Stomach smooth muscle (tissue), 2 donors: Measurements from ENCODE around the gene LRRC40.
"Not testable (repeated sequence)": the region's sequence is repeated elsewhere in the genome, so short reads cannot be mapped to it uniquely, and the experiment has no call there.

ENCODE experiments used
- H3K27ac ChIP-seq: one replicate; pipeline ENCODE4 v1.7.0; 2013; ENCODE audit warnings: mild to moderate bottlenecking, low read length, inconsistent platforms
- H3K27me3 ChIP-seq, 2 donors: one replicate each; pipeline ENCODE4 v1.7.0; 2013; ENCODE audit warnings: low read length in 2 of 2; ENCODE audit not compliant: insufficient read depth in 2 of 2, control insufficient read depth in 1 of 2
- H3K36me3 ChIP-seq, 2 donors: one replicate each; pipeline ENCODE4 v1.7.0; 2013; ENCODE audit warnings: low read length in 2 of 2; ENCODE audit not compliant: control insufficient read depth in 2 of 2, insufficient read depth in 2 of 2
- H3K4me1 ChIP-seq: one replicate; pipeline ENCODE4 v1.7.0; 2013; ENCODE audit warnings: low read length; ENCODE audit not compliant: control insufficient read depth, insufficient read depth
- H3K4me3 ChIP-seq, 2 donors: one replicate each; pipeline ENCODE4 v1.7.0; 2013; ENCODE audit warnings: low read length in 2 of 2
- H3K9ac ChIP-seq, 2 donors: one replicate each; pipeline ENCODE4 v1.7.0; 2013; ENCODE audit warnings: low read length in 2 of 2, mild to moderate bottlenecking in 1 of 2
- H3K9me3 ChIP-seq, 2 donors: one replicate each; pipeline ENCODE4 v1.7.0; 2013; ENCODE audit warnings: low read length in 2 of 2; ENCODE audit not compliant: control insufficient read depth in 2 of 2
- donor health status: healthy.
- donor health status: Pancreatic carcinoma.

Gene LRRC40

GRCh38 chr1:70221238-70222121 is 16.1 kb upstream of the LRRC40 start, which contains the start of gene SRSF11:
TSS of gene SRSF11 (plus strand) at chr1:70221380. CDS start at chr1:70221637, 257 bp downstream.
- Histone ChIP-seq H3K27me3 (no peaks in the 10 kb centered on the region), H3K9ac (peak within 1 kb of the TSS; percentile 94 to 97), H3K27ac (peak within 1 kb of the TSS; percentile 83), H3K4me1 (peaks cover 9% of the 10 kb centered on the region), H3K9me3 (no peaks in the 10 kb centered on the region), H3K36me3 (peaks cover 3 to 5% of the 10 kb centered on the region in 2 donors), H3K4me3 (peak within 1 kb of the TSS; percentile 79 to 84)

GRCh38 chr1:70220517-70221237 is 15.3 kb upstream of the LRRC40 start:
- H3K27ac ChIP-seq: peak overlapping the region; percentile 83
- peaks cover 9% of the 10 kb centered on the region for H3K4me1 ChIP-seq
- H3K9me3 ChIP-seq: no peaks in the 10 kb centered on the region
- H3K4me3 ChIP-seq: peak overlapping the region; percentile 79 to 84
- H3K9ac ChIP-seq: peak overlapping the region; percentile 62 to 72
- no peaks in the 10 kb centered on the region for H3K27me3 ChIP-seq
- peaks cover 3 to 6% of the 10 kb centered on the region in 2 donors for H3K36me3 ChIP-seq

GRCh38 chr1:70220015-70220414 is 14.6 kb upstream of the LRRC40 start:
- Histone ChIP-seq H3K4me3 (no peak overlapping the region), H3K27me3 (no peaks in the 10 kb centered on the region), H3K27ac (no peak overlapping the region), H3K9ac (no peak overlapping the region), H3K9me3 (no peaks in the 10 kb centered on the region), H3K4me1 (peaks cover 9% of the 10 kb centered on the region), H3K36me3 (peaks cover 0 to 7% of the 10 kb centered on the region in 2 donors)

GRCh38 chr1:70211541-70211940 is 6.2 kb upstream of the LRRC40 start:
- H3K4me3 ChIP-seq: no peak overlapping the region
- H3K4me1 ChIP-seq: peaks cover 12% of the 10 kb centered on the region
- H3K9ac ChIP-seq: no peak overlapping the region
- no peaks in the 10 kb centered on the region for H3K27me3 ChIP-seq
- H3K36me3 ChIP-seq: peaks cover 0 to 6% of the 10 kb centered on the region in 2 donors
- no peaks in the 10 kb centered on the region for H3K9me3 ChIP-seq
- no peak overlapping the region for H3K27ac ChIP-seq

GRCh38 chr1:70210820-70211219 is 5.4 kb upstream of the LRRC40 start:
- H3K9ac ChIP-seq: no peak overlapping the region
- H3K27me3 ChIP-seq: no peaks in the 10 kb centered on the region
- peaks cover 0 to 6% of the 10 kb centered on the region in 2 donors for H3K36me3 ChIP-seq
- no peak overlapping the region for H3K27ac ChIP-seq
- no peak overlapping the region for H3K4me3 ChIP-seq
- peaks cover 12% of the 10 kb centered on the region for H3K4me1 ChIP-seq
- no peaks in the 10 kb centered on the region for H3K9me3 ChIP-seq

GRCh38 chr1:70208292-70208691 is 2.9 kb upstream of the LRRC40 start:
- no peak overlapping the region for H3K4me3 ChIP-seq
- peaks cover 0 to 4% of the 10 kb centered on the region in 2 donors for H3K36me3 ChIP-seq
- no peaks in the 10 kb centered on the region for H3K9me3 ChIP-seq
- H3K27me3 ChIP-seq: no peaks in the 10 kb centered on the region
- H3K9ac ChIP-seq: no peak overlapping the region
- H3K27ac ChIP-seq: no peak overlapping the region
- peaks cover 16% of the 10 kb centered on the region for H3K4me1 ChIP-seq

GRCh38 chr1:70207492-70207891 is 2.1 kb upstream of the LRRC40 start:
- Histone ChIP-seq H3K4me1 (peaks cover 16% of the 10 kb centered on the region), H3K9ac (no peak overlapping the region), H3K27me3 (no peaks in the 10 kb centered on the region), H3K27ac (no peak overlapping the region), H3K9me3 (no peaks in the 10 kb centered on the region), H3K4me3 (peak overlapping the region in 1 of 2 donors; percentile 16), H3K36me3 (peaks cover 0 to 4% of the 10 kb centered on the region in 2 donors)

GRCh38 chr1:70206833-70207232 is 1.5 kb upstream of the LRRC40 start:
- not testable (repeated sequence) for H3K36me3 ChIP-seq, H3K27ac ChIP-seq, H3K27me3 ChIP-seq, H3K9me3 ChIP-seq
- Histone ChIP-seq H3K4me1 (peaks cover 16% of the 10 kb centered on the region), H3K4me3 (peak overlapping the region; percentile 88 to 99), H3K9ac (peak overlapping the region in 1 of 2 donors; percentile 95)

GRCh38 chr1:70205071-70205433 is 327 bp downstream of the LRRC40 start:
- Histone ChIP-seq H3K27me3 (no peaks in the 10 kb centered on the region), H3K36me3 (peaks cover 0 to 4% of the 10 kb centered on the region in 2 donors), H3K4me1 (peaks cover 13% of the 10 kb centered on the region), H3K27ac (peak overlapping the region; percentile 97), H3K9me3 (no peaks in the 10 kb centered on the region), H3K4me3 (peak overlapping the region; percentile 88 to 99), H3K9ac (peak overlapping the region; percentile 95 to 100)

- H3K9ac ChIP-seq: peak overlapping the region; percentile 95 to 100
These were observed 779 bp downstream of the LRRC40 start for GRCh38 chr1:70204600-70204999.

More at GRCh38 chr1:70204600-70204999, 779 bp downstream of the LRRC40 start:
- Histone ChIP-seq H3K4me3 (peak overlapping the region; percentile 88 to 99), H3K36me3 (peaks cover 0 to 4% of the 10 kb centered on the region in 2 donors), H3K9me3 (no peaks in the 10 kb centered on the region), H3K27ac (peak overlapping the region; percentile 97), H3K4me1 (peaks cover 12% of the 10 kb centered on the region), H3K27me3 (no peaks in the 10 kb centered on the region)
